Body of pancreas (tissue), 4 donors: ENCODE measurements around the gene SCN11A.

Experiments
- POLR2A ChIP-seq, 3 donors: fragments of 450-650 bp; IDR thresholded peaks; one replicate each; pipeline ENCODE4 v1.6.1; 2016; ENCODE audit warnings: antibody characterized with exemption in 3 of 3, mild to moderate bottlenecking in 2 of 3
- TF ChIP-seq, protein P1 (sequence below), 7 experiments: fragments of 450-650 bp in 4 of 7; fragments of 200-600 bp in 3 of 7; sonication (generic) in 3 of 7; IDR thresholded peaks; one replicate each; pipeline ENCODE4 v1.5.1; 2016 to 2019; ENCODE audit warnings: antibody characterized with exemption in 7 of 7

DNA sequence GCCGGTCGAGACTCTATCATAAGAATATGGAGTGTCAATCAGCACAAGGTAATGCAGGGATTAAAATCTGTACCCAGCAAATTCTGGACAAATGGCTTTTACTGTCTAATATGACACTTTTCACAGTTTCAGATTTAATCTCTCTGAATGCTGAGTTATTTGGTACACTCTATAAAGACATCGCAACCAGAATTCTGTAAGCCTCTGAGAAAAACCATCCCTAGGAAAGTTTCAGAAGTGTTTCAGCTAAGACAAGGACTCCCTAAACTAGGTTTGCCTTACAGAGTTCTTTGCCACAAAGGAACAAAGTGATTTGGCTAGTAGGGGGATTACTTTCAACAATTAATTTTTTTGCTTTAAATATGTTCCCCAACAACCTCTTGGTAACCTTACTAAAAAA is 11.4 kb upstream of the SCN11A start:
- no peak for TF ChIP-seq POLR2A (IDR thresholded peaks at IDR 0.05)
- TF ChIP-seq, protein P1, sequence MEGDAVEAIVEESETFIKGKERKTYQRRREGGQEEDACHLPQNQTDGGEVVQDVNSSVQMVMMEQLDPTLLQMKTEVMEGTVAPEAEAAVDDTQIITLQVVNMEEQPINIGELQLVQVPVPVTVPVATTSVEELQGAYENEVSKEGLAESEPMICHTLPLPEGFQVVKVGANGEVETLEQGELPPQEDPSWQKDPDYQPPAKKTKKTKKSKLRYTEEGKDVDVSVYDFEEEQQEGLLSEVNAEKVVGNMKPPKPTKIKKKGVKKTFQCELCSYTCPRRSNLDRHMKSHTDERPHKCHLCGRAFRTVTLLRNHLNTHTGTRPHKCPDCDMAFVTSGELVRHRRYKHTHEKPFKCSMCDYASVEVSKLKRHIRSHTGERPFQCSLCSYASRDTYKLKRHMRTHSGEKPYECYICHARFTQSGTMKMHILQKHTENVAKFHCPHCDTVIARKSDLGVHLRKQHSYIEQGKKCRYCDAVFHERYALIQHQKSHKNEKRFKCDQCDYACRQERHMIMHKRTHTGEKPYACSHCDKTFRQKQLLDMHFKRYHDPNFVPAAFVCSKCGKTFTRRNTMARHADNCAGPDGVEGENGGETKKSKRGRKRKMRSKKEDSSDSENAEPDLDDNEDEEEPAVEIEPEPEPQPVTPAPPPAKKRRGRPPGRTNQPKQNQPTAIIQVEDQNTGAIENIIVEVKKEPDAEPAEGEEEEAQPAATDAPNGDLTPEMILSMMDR (IDR thresholded peaks at IDR 0.05) = no peak
